Measurements from ENCODE around the gene DAAM1.

DAAM1 gene

GRCh38 chr14:59293935-59294661 lies 105.6 kb downstream of the DAAM1 start:
- no peak for DNase-seq

GRCh38 chr14:59294662-59294992 lies 106.2 kb downstream of the DAAM1 start:
- DNase-seq, result no peak

- DNase-seq, result peak; percentile 60
Measured at GRCh38 chr14:59295951-59296350, 107.5 kb downstream of the DAAM1 start.

DNA sequence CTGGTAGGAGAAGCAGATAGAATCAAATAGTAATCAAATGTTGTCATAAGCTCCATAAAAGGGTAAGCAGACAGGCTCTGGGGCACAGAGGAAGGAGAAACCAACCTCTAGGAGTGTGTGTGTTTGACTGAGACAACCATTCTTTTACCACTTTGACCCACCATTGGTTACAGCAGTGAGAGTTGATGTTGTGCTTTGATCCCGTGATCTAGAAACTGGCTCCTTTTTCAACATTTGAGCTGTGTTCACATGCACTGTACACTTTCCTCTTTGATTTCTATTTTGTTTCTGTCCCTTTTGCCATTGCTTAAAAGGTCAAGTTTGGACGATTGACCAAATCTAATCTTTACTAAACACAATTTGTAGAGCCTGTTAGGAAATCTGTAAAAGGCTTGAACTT lies 108.0 kb downstream of the DAAM1 start:
- no peak for DNase-seq

GRCh38 chr14:59297071-59297776 lies 108.8 kb downstream of the DAAM1 start:
- peak; percentile 62 for DNase-seq

DNA sequence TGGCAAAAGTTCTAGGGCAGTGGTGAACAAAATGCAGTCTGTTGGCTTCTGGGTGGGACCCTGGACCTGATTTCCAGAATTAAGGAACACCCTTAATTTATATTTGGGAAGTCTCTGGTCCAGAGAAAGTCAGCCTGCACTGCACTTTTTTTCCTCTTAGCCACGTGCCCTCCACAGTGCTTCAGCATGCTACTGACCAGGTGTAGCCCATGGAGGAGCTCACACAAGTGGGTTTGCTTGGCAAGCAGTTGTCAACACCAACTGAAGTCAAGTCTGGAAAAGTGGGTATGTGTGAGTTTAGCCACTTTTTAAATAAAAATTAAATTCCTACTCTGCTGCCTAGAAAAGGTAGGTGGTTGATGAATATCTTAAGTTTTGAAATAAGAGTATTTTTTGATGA lies 111.3 kb downstream of the DAAM1 start:
- DNase-seq, result no peak

DNA sequence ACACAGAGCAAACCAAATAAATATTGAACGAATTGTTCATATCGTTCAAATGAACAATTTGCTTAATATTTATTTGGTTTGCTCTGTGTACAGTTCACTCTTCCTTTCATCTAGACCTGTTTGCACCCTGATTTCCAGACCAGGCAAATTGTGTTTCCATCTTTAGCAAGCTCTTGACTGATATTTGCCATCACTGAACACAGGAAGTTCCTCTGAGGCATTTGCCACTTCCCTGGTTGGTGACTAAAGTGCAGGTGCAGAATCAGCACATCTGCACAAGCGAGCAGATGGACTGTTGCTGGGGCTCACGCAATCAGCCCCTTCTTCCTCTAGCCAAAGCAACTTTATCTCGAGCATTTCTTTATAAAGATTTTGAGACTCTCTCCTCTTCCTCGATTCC lies 112.9 kb downstream of the DAAM1 start:
- DNase-seq, result peak; percentile 70

- DNase-seq, result no peak
Measured at GRCh38 chr14:59302313-59302712, 113.8 kb downstream of the DAAM1 start.

DNA sequence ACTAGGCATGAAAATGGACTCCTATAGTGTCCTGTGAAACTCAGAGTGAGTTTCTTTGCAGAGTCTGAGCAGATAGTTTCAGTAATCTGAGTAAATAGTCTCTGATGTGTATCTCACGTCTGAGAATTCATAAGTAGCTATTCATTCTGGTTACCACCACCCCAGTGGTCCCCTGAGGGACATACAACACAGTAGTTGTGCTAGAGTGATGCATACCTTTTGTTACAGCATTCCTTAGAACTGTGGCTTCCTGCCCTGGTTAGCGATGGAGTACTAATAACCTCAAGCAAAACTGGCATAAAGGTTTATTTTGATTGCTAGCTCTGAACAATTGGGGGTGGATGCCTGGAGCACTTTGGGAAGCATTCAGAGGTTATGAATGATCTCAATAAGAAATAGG lies 114.7 kb downstream of the DAAM1 start:
- DNase-seq, result no peak

DNA sequence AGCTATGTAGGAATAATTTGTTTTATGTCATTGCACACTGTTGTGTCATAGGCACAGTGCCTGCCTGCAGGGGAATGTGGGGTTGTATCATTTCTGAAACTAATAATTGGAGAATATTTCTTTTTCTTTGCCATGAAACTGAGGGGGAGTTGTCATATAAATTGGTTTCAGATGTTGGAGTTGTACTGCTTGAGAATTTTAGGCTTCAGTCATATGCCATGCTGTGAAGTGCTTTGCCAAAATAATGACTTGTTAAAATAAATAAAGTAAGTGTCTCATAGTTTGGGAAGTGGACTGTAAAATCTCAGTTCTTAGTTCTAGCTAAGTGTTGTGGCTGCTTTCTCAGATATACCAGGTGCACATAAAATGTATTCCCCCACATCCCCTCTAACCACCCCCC lies 116.8 kb downstream of the DAAM1 start:
- no peak for DNase-seq

GRCh38 chr14:59305836-59306555 lies 117.5 kb downstream of the DAAM1 start:
- DNase-seq, result no peak

- DNase-seq, result no peak
Measured at GRCh38 chr14:59306775-59307174, 118.3 kb downstream of the DAAM1 start.

DNA sequence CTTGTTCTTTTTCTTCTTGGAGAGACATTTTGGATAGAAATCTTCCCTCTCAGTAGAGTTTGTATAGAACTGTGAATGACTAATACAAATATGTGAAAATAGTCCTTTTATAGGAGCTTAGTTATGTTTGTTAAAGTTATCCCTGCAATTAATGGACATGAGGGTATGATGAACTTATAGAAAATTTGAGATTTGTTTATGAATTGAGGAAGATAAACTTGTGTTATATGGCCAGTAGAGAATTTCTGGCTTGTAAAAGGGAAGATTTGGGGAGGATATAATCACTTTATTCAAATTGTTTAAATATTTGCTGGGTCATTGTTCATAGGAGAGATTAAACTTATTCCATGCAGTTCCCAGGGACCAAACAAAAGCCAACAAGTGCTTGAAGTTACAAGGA lies 119.6 kb downstream of the DAAM1 start:
- no peak for DNase-seq

GRCh38 chr14:59308673-59309072 lies 120.2 kb downstream of the DAAM1 start:
- peak; percentile 46 for DNase-seq

DNA sequence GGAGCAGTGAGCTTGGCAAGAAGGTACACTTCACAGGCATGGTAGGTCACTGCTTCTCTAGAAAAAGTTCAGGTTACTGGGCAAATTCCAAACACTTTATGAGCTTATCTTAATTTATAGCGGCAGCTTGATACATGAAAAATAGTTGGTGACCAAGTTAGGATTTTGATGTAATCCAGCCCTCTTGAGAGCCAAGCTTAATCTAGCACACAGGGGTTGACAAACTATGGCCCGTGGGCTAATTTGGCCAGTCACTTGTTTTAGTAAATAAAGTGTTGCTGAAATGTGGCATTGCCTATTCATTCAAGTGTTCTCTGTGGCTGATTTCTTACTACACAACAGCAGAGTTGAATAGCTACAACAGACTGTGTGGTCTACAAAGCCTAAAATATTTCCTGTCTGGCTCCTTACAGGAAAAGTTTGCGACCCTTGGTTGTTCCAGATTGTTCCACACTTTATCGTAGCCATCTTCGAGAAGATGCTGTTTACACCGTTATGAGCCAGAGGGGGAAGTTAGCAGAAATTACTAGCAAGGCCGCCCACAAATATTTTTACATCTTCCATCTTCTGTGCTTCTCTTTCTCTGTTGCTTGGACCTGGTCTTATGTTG lies 120.9 kb downstream of the DAAM1 start:
- no peak for DNase-seq

DNA sequence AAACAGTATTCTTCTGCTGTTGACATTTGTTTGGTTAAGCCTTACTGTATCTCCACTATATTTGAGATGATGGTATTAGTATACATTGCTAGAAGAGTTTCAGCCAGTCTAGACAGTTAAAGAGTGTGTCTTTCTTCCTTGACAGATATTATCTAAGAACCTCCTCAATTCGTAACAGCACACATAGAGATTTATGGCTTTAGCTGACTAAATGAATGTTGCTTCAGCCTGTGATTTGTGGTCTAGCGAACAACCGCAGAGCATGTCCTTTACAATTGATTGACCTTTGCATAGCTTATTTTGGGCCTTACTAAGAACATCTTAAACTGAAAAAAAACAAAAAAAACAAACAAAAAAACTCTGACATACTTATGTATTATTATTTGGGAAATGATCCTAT lies 122.2 kb downstream of the DAAM1 start:
- DNase-seq, result peak; percentile 66

GRCh38 chr14:59311723-59312122 lies 123.3 kb downstream of the DAAM1 start:
- DNase-seq, result no peak

DNA sequence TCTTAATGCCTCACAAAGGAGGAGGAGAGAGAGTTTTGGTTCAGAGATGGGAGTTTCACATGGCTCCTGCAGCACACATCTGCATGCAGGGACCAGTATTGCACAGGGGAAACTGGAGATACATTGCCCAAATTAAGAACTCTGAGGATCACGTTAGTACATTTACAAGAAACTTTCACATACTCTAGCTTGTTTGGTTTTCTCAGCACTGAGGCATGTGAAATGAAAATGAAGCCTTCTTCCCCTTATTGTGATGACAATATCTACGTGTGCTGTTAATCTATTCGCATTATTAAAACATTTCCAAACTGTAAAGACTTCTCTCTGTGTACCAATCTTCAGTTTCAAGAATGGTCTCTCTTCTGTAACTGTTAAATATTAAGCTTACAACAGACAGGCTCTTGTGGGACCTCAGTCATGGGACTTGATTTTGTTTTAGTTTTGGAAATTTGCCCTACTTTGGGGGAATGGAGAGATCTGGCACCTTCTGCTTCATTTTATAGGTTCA lies 124.7 kb downstream of the DAAM1 start:
- DNase-seq, result no peak

DNA sequence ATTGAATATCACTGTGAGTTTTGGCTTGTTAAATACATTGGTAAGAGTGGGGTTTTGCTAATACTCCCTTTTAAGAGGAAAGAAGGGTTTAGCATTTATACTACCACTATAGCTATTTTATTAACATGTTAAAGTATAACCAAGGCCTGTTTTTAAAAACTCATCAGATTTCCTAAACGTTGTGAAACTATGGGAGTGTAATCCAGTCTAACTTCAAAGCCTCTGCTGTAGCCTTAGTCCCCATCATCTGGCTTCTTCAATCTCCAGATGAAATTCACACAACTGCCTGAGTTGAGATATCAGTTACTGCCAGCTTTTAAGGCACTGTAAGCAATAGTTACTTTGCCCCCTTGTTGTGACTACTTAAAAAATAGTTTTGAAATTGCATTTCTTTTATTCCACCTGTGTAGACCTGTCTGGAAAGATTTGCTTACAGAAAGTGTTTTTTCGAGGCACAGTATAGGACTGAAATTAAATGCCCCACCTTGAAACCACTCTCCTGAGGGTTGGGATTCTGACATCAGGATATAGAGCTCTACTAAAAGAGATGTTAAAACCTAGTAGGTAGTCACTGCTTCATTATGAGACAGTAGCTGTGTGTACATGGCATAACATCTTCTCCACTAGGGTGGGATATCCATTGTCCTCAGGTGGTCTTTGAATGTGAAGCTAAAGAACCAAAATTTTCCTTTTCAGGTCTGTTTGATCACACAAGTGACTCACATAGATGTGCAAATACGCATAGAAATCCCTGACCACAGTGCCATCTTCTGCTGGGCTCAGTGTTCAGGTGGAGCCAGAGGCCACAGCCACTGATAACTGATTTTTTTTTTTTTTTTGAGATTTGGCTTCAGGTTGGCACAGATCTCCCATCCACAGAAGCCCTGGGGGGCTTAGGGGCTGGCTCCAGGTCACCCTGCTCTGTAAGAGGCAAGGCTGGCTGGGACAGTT lies 125.5 kb downstream of the DAAM1 start:
- no peak for DNase-seq

DNA sequence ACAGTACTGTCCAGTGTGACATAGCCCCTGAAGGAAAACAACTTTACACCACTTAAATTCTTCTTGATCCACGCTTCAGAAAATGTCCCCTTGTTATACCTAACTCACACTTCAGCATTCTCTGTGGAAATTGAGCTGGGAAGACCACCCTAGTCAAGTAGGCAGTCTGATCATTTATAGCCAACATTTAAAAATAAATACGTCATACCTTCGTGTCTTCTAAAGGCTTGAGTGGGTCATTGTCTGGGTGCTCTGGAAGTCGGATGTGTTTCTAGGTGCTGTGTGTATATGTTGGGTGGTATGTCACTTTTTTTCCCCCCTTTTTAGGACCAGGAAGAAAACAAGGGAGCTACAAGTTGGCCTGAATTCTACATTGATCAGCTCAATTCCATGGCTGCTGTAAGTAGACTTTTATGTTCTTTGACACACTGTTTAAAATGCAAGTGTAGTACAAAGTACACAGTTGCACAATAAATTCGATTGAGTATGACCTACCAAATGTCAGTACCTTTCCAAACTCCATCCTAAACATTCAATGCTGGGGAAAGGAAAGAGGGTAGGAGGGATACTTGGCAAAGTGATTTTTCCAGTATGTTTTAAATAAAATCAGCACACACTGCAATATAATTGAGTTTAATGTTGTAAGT lies 126.6 kb downstream of the DAAM1 start:
- DNase-seq, result no peak

DNA sequence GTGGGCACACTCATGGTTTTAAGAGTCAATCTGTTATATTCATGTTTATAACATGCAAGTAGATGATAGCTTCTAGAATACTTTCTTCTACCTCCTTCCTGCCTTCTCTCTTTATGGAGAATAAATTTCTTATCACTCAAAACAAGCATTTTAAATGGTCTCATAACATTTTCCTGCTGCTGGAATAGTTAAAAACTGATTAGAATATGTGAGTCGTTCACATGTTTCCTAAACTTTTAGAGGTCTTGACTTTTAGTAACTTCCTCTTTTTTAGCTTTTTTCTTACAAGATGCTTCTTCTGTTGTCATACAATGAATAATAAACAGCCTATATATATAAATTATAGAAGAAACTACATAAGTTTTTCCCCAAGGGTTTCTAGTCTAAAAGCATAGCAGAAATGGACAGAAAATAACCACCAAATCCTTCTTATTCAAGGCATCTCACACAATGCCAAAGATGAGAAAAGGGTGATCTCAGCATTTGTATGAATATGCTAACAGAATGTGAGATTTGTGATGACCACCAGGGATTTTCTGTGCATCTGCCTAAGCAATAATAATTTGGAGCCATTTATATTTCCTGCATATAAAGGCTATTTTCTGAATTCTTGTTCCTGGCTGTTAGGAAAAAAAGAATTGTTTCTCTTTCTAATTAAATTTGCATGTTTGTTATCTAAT lies 127.8 kb downstream of the DAAM1 start:
- DNase-seq, result peak; percentile 62

All from hematopoietic multipotent progenitor cell treated with erythropoietin and hydrocortisone succinate and interleukin-3 and kit ligand, for 4 days (in vitro differentiated cells).